ENCODE measurements around the gene ABLIM1. TPM values are rescaled to one million over a fixed set of nuclear protein-coding genes. Genes with fewer than 3 reads are reported as not detected.

ABLIM1 gene
- total RNA-seq, 1 donor from 2014 or later = 35.8 TPM

DNA sequence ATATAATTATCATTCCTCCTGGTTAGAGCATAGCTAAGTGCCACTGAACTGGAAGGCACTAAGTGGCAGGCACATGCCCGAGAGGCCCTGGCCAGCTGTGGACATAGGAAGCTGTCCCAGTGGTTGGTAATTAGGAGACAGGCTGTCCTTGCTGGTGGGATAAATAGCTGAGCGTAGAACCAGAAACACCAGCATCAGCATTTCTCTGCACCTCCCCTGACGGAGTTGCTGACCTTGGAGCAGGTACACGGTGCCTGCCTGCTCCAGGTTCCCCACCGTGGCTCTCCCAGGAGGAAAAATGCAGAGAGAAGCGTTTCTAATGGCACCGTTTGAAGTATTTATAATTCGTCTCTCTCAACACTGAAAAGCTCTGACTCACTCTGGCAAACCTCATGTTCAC is 5.6 kb upstream of the ABLIM1 start:
- Mint-ChIP-seq H3K4me3 (no peak overlapping the region), H3K27ac (ENCODE audit: unreplicated experiment) (no peak overlapping the region), H3K27me3 (ENCODE audit: low read depth) (no peaks in the 10 kb centered on the region), H3K4me1 (peaks cover 18% of the 10 kb centered on the region), H3K36me3 (ENCODE audit: low read depth) (no peaks in the 10 kb centered on the region), H3K9me3 (peaks cover 6% of the 10 kb centered on the region)
- DNase-seq (ENCODE audit: low read depth, low spot score) = no peak
- TF ChIP-seq CTCF (conservative IDR thresholded peaks at IDR 0.05) = no peak

GRCh38 chr10:114662646-114663217 is 4.7 kb upstream of the ABLIM1 start:
- H3K27ac Mint-ChIP-seq (ENCODE audit: unreplicated experiment) = no peak overlapping the region

GRCh38 chr10:114661212-114661880 is 3.3 kb upstream of the ABLIM1 start:
- Mint-ChIP-seq H3K27me3 (ENCODE audit: low read depth) (no peaks in the 10 kb centered on the region), H3K27ac (ENCODE audit: unreplicated experiment) (no peak overlapping the region), H3K4me3 (no peak overlapping the region), H3K4me1 (peaks cover 18% of the 10 kb centered on the region), H3K36me3 (ENCODE audit: low read depth) (no peaks in the 10 kb centered on the region), H3K9me3 (no peaks in the 10 kb centered on the region)
- no peak for TF ChIP-seq CTCF (conservative IDR thresholded peaks at IDR 0.05)
- no peak for DNase-seq (ENCODE audit: low read depth, low spot score)

More at GRCh38 chr10:114662646-114663217, 4.7 kb upstream of the ABLIM1 start:
- peaks cover 4% of the 10 kb centered on the region for H3K9me3 Mint-ChIP-seq
- peaks cover 18% of the 10 kb centered on the region for H3K4me1 Mint-ChIP-seq
- H3K4me3 Mint-ChIP-seq = no peak overlapping the region
- no peak for DNase-seq (ENCODE audit: low read depth, low spot score)
- H3K36me3 Mint-ChIP-seq (ENCODE audit: low read depth) = no peaks in the 10 kb centered on the region
- no peak for TF ChIP-seq CTCF (conservative IDR thresholded peaks at IDR 0.05)
- no peaks in the 10 kb centered on the region for H3K27me3 Mint-ChIP-seq (ENCODE audit: low read depth)

- Mint-ChIP-seq H3K36me3 (ENCODE audit: low read depth) (no peaks in the 10 kb centered on the region), H3K4me3 (no peak overlapping the region), H3K9me3 (no peaks in the 10 kb centered on the region), H3K4me1 (no peaks in the 10 kb centered on the region), H3K27me3 (ENCODE audit: low read depth) (no peaks in the 10 kb centered on the region), H3K27ac (ENCODE audit: unreplicated experiment) (no peak overlapping the region)
- DNase-seq (ENCODE audit: low read depth, low spot score) = no peak
- TF ChIP-seq CTCF (conservative IDR thresholded peaks at IDR 0.05) = no peak
These were observed 2.4 kb downstream of the ABLIM1 start for GRCh38 chr10:114655671-114656070.

DNA sequence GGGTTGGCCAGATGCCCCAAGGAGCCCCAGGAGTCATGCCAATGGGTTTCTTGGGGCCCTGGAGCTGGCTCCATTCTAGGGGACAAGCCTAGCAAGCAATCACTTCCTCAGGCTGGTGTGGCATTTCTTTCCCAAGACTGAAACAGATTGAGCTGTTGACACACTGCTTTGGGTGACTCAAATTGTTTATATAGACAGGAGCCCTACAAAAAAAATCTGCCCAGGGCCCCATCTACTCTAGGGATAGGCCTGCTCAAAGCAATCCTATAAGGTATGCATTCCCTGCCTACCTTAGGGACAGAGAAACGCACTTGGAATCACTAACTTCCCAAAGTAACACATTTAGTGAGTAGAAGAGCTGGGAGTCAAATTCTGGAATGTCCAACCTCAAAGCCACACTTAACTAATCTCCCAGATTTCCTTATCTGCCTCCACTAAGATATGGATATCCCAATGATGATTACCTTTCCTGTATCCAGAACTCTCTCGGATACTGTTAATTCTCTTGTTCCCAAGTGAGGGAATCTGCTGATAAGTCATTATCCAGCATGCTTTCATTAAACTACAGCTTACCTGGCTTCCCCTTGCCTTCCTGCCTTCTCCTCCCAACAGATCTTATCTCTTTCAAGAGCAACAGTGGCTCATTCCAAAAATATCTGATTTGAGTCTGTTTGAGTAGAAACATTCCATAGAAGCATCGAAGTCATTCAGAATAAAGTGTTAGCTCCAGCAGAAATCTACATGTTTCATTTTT is 3.1 kb downstream of the ABLIM1 start:
- Mint-ChIP-seq H3K36me3 (ENCODE audit: low read depth) (no peaks in the 10 kb centered on the region), H3K4me3 (no peak overlapping the region), H3K27me3 (ENCODE audit: low read depth) (no peaks in the 10 kb centered on the region), H3K4me1 (no peaks in the 10 kb centered on the region), H3K9me3 (no peaks in the 10 kb centered on the region), H3K27ac (ENCODE audit: unreplicated experiment) (no peak overlapping the region)
- TF ChIP-seq CTCF (conservative IDR thresholded peaks at IDR 0.05) = no peak
- DNase-seq (ENCODE audit: low read depth, low spot score) = no peak
